Myometrial cell (primary cell): ENCODE measurements around the gene TRAPPC12. TPM values are rescaled to one million over a fixed set of nuclear protein-coding genes. Genes with fewer than 3 reads are reported as not detected.

ENCODE experiments used
- total RNA-seq: library from RNA; depleted of rRNA; stranded (reverse); fragments of >200 nt; gene quantifications from 2 replicates; pipeline ENCODE4 v1.2.3, GENCODE V29; 2015

The TRAPPC12 gene
- total RNA-seq = 76.1 and 83.3 TPM in 2 replicates

GRCh38 chr2:3379647-3380534 lies at the start of gene TRAPPC12:
TRAPPC12 (plus strand) TSS chr2:3379694; CDS start chr2:3387624, 7,930 bp downstream.

GRCh38 chr2:3377612-3378432 lies 1.7 kb upstream of the TRAPPC12 start, which contains the start of gene EIPR1:
EIPR1 (minus strand) TSS chr2:3377818; CDS start chr2:3377689, 129 bp downstream.

GRCh38 chr2:3519255-3520205 lies 140.0 kb downstream of the TRAPPC12 start, which contains the start of gene ADI1:
ADI1 (minus strand) TSS chr2:3519531; CDS start chr2:3519487, 44 bp downstream.

Other genes with a start within 250 kb of the TRAPPC12 start
- 66.3 and 86.2 TPM in 2 replicates for gene EIPR1, start 1.9 kb upstream of the TRAPPC12 start, total RNA-seq
- 63.4 and 81.9 TPM in 2 replicates for gene ADI1, start 139.8 kb downstream of the TRAPPC12 start, total RNA-seq
- 30.3 and 34.0 TPM in 2 replicates for gene RNASEH1, start 178.6 kb downstream of the TRAPPC12 start, total RNA-seq
- 3,034 and 3,602 TPM in 2 replicates for gene RPS7, start 195.6 kb downstream of the TRAPPC12 start, total RNA-seq
- 0.89 TPM in 1 of 2 replicates, not detected in the other for gene COLEC11, start 215.4 kb downstream of the TRAPPC12 start, total RNA-seq